Epidermal melanocyte (primary cell): ENCODE measurements around the gene BCL2L14.

ENCODE experiments used
- DNase-seq: peaks from one replicate; pipeline ENCODE4 v3.0.0; 2011; ENCODE audit warnings: low spot score; ENCODE audit not compliant: insufficient read length

Gene BCL2L14

GRCh38 chr12:12054993-12055392 is 15.7 kb upstream of the BCL2L14 start:
- DNase-seq: no peak

GRCh38 chr12:12056951-12057350 is 13.8 kb upstream of the BCL2L14 start:
- no peak for DNase-seq

- no peak for DNase-seq
Observed at GRCh38 chr12:12064596-12064995, 6.1 kb upstream of the BCL2L14 start.

GRCh38 chr12:12068751-12069150 is 2.0 kb upstream of the BCL2L14 start:
- DNase-seq: no peak

GRCh38 chr12:12069821-12070548 is 754 bp upstream of the BCL2L14 start:
- no peak for DNase-seq

- DNase-seq: no peak
Observed at GRCh38 chr12:12072064-12072760, 1.5 kb downstream of the BCL2L14 start.

- no peak for DNase-seq
Observed at GRCh38 chr12:12079291-12079690, 8.6 kb downstream of the BCL2L14 start.

- DNase-seq: peak; percentile 44
Observed at GRCh38 chr12:12081836-12082497, 11.2 kb downstream of the BCL2L14 start.

- DNase-seq: no peak
Observed at GRCh38 chr12:12083688-12084087, 12.9 kb downstream of the BCL2L14 start.

- no peak for DNase-seq
Observed at GRCh38 chr12:12086362-12086761, 15.6 kb downstream of the BCL2L14 start.

GRCh38 chr12:12086973-12087692 is 16.4 kb downstream of the BCL2L14 start:
- DNase-seq: no peak

GRCh38 chr12:12087693-12088034 is 16.9 kb downstream of the BCL2L14 start:
- no peak for DNase-seq

- no peak for DNase-seq
Observed at GRCh38 chr12:12088147-12088546, 17.4 kb downstream of the BCL2L14 start.

- no peak for DNase-seq
Observed at GRCh38 chr12:12088761-12089160, 18.0 kb downstream of the BCL2L14 start.

GRCh38 chr12:12091071-12091470 is 20.3 kb downstream of the BCL2L14 start:
- no peak for DNase-seq

- no peak for DNase-seq
Observed at GRCh38 chr12:12091977-12092663, 21.4 kb downstream of the BCL2L14 start.

GRCh38 chr12:12094481-12094880 is 23.7 kb downstream of the BCL2L14 start:
- no peak for DNase-seq

GRCh38 chr12:12095021-12095420 is 24.3 kb downstream of the BCL2L14 start:
- DNase-seq: no peak

- no peak for DNase-seq
Observed at GRCh38 chr12:12097891-12098690, 27.4 kb downstream of the BCL2L14 start.

- no peak for DNase-seq
Observed at GRCh38 chr12:12098691-12099015, 27.9 kb downstream of the BCL2L14 start.

GRCh38 chr12:12099102-12099501 is 28.4 kb downstream of the BCL2L14 start:
- no peak for DNase-seq
